ENCODE results near the gene C1orf159.

GRCh38 chr1:1112237-1112985, 3.5 kb downstream of the C1orf159 start:
- TF ChIP-seq ZNF239 (tag by site-specific recombination; IDR thresholded peaks at IDR 0.05) (no peak), WT1 (tag by site-specific recombination; IDR thresholded peaks at IDR 0.05) (no peak), ZNF24 (tag by site-specific recombination; IDR thresholded peaks at IDR 0.05) (no peak), ZFHX2 (tag by site-specific recombination; conservative IDR thresholded peaks at IDR 0.05) (no peak), KLF8 (tag by site-specific recombination; IDR thresholded peaks at IDR 0.05) (no peak), ZNF311 (tag by site-specific recombination; IDR thresholded peaks at IDR 0.05; ENCODE audit: borderline replicate concordance) (no peak), MYNN (tag by site-specific recombination; IDR thresholded peaks at IDR 0.05; ENCODE audit: borderline replicate concordance) (no peak), KLF7 (tag by site-specific recombination; IDR thresholded peaks at IDR 0.05; ENCODE audit: borderline replicate concordance) (no peak), GLIS2 (tag by site-specific recombination; IDR thresholded peaks at IDR 0.05) (no peak)
- TF ChIP-seq, protein P1, sequence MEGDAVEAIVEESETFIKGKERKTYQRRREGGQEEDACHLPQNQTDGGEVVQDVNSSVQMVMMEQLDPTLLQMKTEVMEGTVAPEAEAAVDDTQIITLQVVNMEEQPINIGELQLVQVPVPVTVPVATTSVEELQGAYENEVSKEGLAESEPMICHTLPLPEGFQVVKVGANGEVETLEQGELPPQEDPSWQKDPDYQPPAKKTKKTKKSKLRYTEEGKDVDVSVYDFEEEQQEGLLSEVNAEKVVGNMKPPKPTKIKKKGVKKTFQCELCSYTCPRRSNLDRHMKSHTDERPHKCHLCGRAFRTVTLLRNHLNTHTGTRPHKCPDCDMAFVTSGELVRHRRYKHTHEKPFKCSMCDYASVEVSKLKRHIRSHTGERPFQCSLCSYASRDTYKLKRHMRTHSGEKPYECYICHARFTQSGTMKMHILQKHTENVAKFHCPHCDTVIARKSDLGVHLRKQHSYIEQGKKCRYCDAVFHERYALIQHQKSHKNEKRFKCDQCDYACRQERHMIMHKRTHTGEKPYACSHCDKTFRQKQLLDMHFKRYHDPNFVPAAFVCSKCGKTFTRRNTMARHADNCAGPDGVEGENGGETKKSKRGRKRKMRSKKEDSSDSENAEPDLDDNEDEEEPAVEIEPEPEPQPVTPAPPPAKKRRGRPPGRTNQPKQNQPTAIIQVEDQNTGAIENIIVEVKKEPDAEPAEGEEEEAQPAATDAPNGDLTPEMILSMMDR (tag by site-specific recombination; IDR thresholded peaks at IDR 0.05) = no peak
- TF ChIP-seq, protein P2, sequence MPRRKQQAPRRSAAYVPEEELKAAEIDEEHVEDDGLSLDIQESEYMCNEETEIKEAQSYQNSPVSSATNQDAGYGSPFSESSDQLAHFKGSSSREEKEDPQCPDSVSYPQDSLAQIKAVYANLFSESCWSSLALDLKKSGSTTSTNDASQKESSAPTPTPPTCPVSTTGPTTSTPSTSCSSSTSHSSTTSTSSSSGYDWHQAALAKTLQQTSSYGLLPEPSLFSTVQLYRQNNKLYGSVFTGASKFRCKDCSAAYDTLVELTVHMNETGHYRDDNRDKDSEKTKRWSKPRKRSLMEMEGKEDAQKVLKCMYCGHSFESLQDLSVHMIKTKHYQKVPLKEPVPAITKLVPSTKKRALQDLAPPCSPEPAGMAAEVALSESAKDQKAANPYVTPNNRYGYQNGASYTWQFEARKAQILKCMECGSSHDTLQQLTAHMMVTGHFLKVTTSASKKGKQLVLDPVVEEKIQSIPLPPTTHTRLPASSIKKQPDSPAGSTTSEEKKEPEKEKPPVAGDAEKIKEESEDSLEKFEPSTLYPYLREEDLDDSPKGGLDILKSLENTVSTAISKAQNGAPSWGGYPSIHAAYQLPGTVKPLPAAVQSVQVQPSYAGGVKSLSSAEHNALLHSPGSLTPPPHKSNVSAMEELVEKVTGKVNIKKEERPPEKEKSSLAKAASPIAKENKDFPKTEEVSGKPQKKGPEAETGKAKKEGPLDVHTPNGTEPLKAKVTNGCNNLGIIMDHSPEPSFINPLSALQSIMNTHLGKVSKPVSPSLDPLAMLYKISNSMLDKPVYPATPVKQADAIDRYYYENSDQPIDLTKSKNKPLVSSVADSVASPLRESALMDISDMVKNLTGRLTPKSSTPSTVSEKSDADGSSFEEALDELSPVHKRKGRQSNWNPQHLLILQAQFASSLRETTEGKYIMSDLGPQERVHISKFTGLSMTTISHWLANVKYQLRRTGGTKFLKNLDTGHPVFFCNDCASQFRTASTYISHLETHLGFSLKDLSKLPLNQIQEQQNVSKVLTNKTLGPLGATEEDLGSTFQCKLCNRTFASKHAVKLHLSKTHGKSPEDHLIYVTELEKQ (tag by site-specific recombination; IDR thresholded peaks at IDR 0.05; ENCODE audit: borderline replicate concordance) = no peak
